ENCODE measurements around the gene CR2.
"Not testable (repeated sequence)": the region's sequence is repeated elsewhere in the genome, so short reads cannot be mapped to it uniquely, and the experiment has no call there.

- not testable (repeated sequence) for TF ChIP-seq CTCF, POLR2A (IDR thresholded peaks at IDR 0.05)
Observed at GRCh38 chr1:207528401-207528800, 74.3 kb downstream of the CR2 start.
